Measurements from ENCODE around the gene GNA12. TPM values are rescaled to one million over a fixed set of nuclear protein-coding genes. Genes with fewer than 3 reads are reported as not detected.
A peak's percentile ranks its signal among the peaks of the same experiment; 100 is the strongest.
"Not testable (repeated sequence)": the region's sequence is repeated elsewhere in the genome, so short reads cannot be mapped to it uniquely, and the experiment has no call there.

Gene GNA12
- total RNA-seq, 6 experiments from 2014 or later = 10.3 to 32.1 (median 14.1) TPM

- intact Hi-C loops (cut with DNase I) = no loop called here
- 59% methylated on average over 15 of the region's 18 CpGs for WGBS (ENCODE audit: insufficient coverage, low coverage, low lambda C conversion rate, missing lambda C conversion rate)
- H3K36me3 ChIP-seq = no peaks in the 10 kb centered on the region
- no peak overlapping the region for H3K27ac ChIP-seq
- no peaks in the 10 kb centered on the region for H3K9me3 ChIP-seq
- TF ChIP-seq, protein P1, sequence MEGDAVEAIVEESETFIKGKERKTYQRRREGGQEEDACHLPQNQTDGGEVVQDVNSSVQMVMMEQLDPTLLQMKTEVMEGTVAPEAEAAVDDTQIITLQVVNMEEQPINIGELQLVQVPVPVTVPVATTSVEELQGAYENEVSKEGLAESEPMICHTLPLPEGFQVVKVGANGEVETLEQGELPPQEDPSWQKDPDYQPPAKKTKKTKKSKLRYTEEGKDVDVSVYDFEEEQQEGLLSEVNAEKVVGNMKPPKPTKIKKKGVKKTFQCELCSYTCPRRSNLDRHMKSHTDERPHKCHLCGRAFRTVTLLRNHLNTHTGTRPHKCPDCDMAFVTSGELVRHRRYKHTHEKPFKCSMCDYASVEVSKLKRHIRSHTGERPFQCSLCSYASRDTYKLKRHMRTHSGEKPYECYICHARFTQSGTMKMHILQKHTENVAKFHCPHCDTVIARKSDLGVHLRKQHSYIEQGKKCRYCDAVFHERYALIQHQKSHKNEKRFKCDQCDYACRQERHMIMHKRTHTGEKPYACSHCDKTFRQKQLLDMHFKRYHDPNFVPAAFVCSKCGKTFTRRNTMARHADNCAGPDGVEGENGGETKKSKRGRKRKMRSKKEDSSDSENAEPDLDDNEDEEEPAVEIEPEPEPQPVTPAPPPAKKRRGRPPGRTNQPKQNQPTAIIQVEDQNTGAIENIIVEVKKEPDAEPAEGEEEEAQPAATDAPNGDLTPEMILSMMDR (IDR thresholded peaks at IDR 0.05) = no peak
- no peak for TF ChIP-seq POLR2A (IDR thresholded peaks at IDR 0.05)
- peaks cover 0 to 2% (median 0%) of the 10 kb centered on the region in 4 donors for H3K4me1 ChIP-seq
- no peak overlapping the region for H3K4me3 ChIP-seq
- DNase-seq (no peak), ATAC-seq (peak in 1 of 4 donors; percentile 13)
- no peaks in the 10 kb centered on the region for H3K27me3 ChIP-seq
These were observed 145.4 kb downstream of the GNA12 start for GRCh38 chr7:2698581-2699288.

- DNase-seq; H3K9me3 ChIP-seq; ATAC-seq; H3K27me3 ChIP-seq; intact Hi-C loops (cut with DNase I); H3K4me1 ChIP-seq; H3K4me3 ChIP-seq; H3K27ac ChIP-seq; H3K36me3 ChIP-seq: not testable (repeated sequence)
- WGBS (ENCODE audit: insufficient coverage, low coverage, low lambda C conversion rate, missing lambda C conversion rate) = 50% methylated on average over 1 of the region's 8 CpGs
These were observed 150.0 kb downstream of the GNA12 start for GRCh38 chr7:2694122-2694436.

- intact Hi-C loops (cut with DNase I); H3K27me3 ChIP-seq; H3K4me1 ChIP-seq; H3K9me3 ChIP-seq; H3K36me3 ChIP-seq; H3K4me3 ChIP-seq: not testable (repeated sequence)
- ATAC-seq (peak; percentile 87 to 95 (median 90)), DNase-seq (peak in 2 of 3 donors; percentile 74 to 92)
- WGBS (ENCODE audit: insufficient coverage, low coverage, low lambda C conversion rate, missing lambda C conversion rate) = 59% methylated on average over 13 of the region's 19 CpGs
- H3K27ac ChIP-seq = peak overlapping the region in 2 of 3 donors; percentile 18 to 40
These were observed 150.5 kb downstream of the GNA12 start for GRCh38 chr7:2693420-2694121.

- DNase-seq = no peak
- Histone ChIP-seq H3K36me3 (no peaks in the 10 kb centered on the region), H3K9me3 (no peaks in the 10 kb centered on the region), H3K4me3 (no peak overlapping the region), H3K27me3 (peaks cover 0 to 7% of the 10 kb centered on the region in 2 donors), H3K27ac (no peak overlapping the region), H3K4me1 (peaks cover 0 to 7% (median 0%) of the 10 kb centered on the region in 4 donors)
- intact Hi-C loops (cut with DNase I) = no loop called here
- ATAC-seq = no peak
- no peak for TF ChIP-seq POLR2A (IDR thresholded peaks at IDR 0.05)
- TF ChIP-seq, protein P1 (IDR thresholded peaks at IDR 0.05) = no peak
- no CpG with 5 or more reads among the region's 14 CpGs for WGBS (ENCODE audit: insufficient coverage, low coverage, low lambda C conversion rate, missing lambda C conversion rate)
These were observed 151.6 kb downstream of the GNA12 start for GRCh38 chr7:2692543-2692942.

- WGBS (ENCODE audit: insufficient coverage, low coverage, low lambda C conversion rate, missing lambda C conversion rate) = 84% methylated on average over 13 of the region's 23 CpGs
- H3K36me3 ChIP-seq; intact Hi-C loops (cut with DNase I); H3K27ac ChIP-seq; H3K4me1 ChIP-seq; H3K4me3 ChIP-seq; DNase-seq; H3K9me3 ChIP-seq; ATAC-seq: not testable (repeated sequence)
- H3K27me3 ChIP-seq = peaks cover 0 to 13% of the 10 kb centered on the region in 2 donors
These were observed 152.1 kb downstream of the GNA12 start for GRCh38 chr7:2691932-2692439.

Data from right lobe of liver (tissue), 6 donors.